Measurements from ENCODE around the gene GABRG3.

The GABRG3 gene

GRCh38 chr15:27463525-27464088, 492.6 kb downstream of the GABRG3 start:
- DNase-seq (ENCODE audit: low read depth in 2 of 2) = no peak

- DNase-seq (ENCODE audit: low read depth in 2 of 2) = no peak
These were observed 494.1 kb downstream of the GABRG3 start for GRCh38 chr15:27464941-27465612.

- DNase-seq (ENCODE audit: low read depth in 2 of 2) = no peak
These were observed 495.8 kb downstream of the GABRG3 start for GRCh38 chr15:27466758-27467157.

- no peak for DNase-seq (ENCODE audit: low read depth in 2 of 2)
These were observed 497.2 kb downstream of the GABRG3 start for GRCh38 chr15:27468151-27468591.

GRCh38 chr15:27473845-27474244, 502.9 kb downstream of the GABRG3 start:
- DNase-seq (ENCODE audit: low read depth in 2 of 2) = no peak

GRCh38 chr15:27475395-27475794, 504.4 kb downstream of the GABRG3 start:
- no peak for DNase-seq (ENCODE audit: low read depth in 2 of 2)

- DNase-seq (ENCODE audit: low read depth in 2 of 2) = no peak
These were observed 508.5 kb downstream of the GABRG3 start for GRCh38 chr15:27479296-27480140.

GRCh38 chr15:27480141-27480530, 509.2 kb downstream of the GABRG3 start:
- DNase-seq (ENCODE audit: low read depth in 2 of 2) = no peak

- DNase-seq (ENCODE audit: low read depth in 2 of 2) = no peak
These were observed 509.7 kb downstream of the GABRG3 start for GRCh38 chr15:27480642-27481041.

- no peak for DNase-seq (ENCODE audit: low read depth in 2 of 2)
These were observed 510.8 kb downstream of the GABRG3 start for GRCh38 chr15:27481768-27482167.

GRCh38 chr15:27482287-27482686, 511.3 kb downstream of the GABRG3 start:
- DNase-seq (ENCODE audit: low read depth in 2 of 2) = no peak

- no peak for DNase-seq (ENCODE audit: low read depth in 2 of 2)
These were observed 512.1 kb downstream of the GABRG3 start for GRCh38 chr15:27483124-27483523.

- no peak for DNase-seq (ENCODE audit: low read depth in 2 of 2)
These were observed 514.3 kb downstream of the GABRG3 start for GRCh38 chr15:27485265-27485664.

- no peak for DNase-seq (ENCODE audit: low read depth in 2 of 2)
These were observed 515.1 kb downstream of the GABRG3 start for GRCh38 chr15:27486051-27486450.

GRCh38 chr15:27486683-27487647, 516.0 kb downstream of the GABRG3 start:
- DNase-seq (ENCODE audit: low read depth in 2 of 2) = no peak

GRCh38 chr15:27487846-27488245, 516.9 kb downstream of the GABRG3 start:
- no peak for DNase-seq (ENCODE audit: low read depth in 2 of 2)

GRCh38 chr15:27490867-27491595, 520.0 kb downstream of the GABRG3 start:
- no peak for DNase-seq (ENCODE audit: low read depth in 2 of 2)

- no peak for DNase-seq (ENCODE audit: low read depth in 2 of 2)
These were observed 521.0 kb downstream of the GABRG3 start for GRCh38 chr15:27491666-27492621.

- DNase-seq (ENCODE audit: low read depth in 2 of 2) = no peak
These were observed 525.0 kb downstream of the GABRG3 start for GRCh38 chr15:27495963-27496459.

- DNase-seq (ENCODE audit: low read depth in 2 of 2) = no peak
These were observed 527.7 kb downstream of the GABRG3 start for GRCh38 chr15:27498700-27499099.

Measured in stimulated activated CD8-positive, alpha-beta memory T cell treated with anti-CD3 and anti-CD28 coated beads, Interleukin-2, amount 100 ng/mL, for 48 hours (primary cell).